ENCODE results near the gene IDS. TPM values are rescaled to one million over a fixed set of nuclear protein-coding genes. Genes with fewer than 3 reads are reported as not detected.

Gene IDS
- total RNA-seq, 1 experiment from 2014 or later, result 78.7 TPM

GRCh38 chrX:149471397-149471796 lies 33.7 kb downstream of the IDS start:
- in situ Hi-C loops (cut with HindIII; ENCODE audit: low pct_unique_long_range_greater_than_20kb, low sequenced_read_pairs) (no loop called here), intact Hi-C loops (cut with micrococcal nuclease; ENCODE audit: unreplicated experiment) (loop anchor here (5.0 kb wide), 2 partner anchors 184 to 1424 kb away; no protein-coding TSS in a partner anchor)
- no peak overlapping the region for H3K27ac ChIP-seq (ENCODE audit: low read length)
- no peak for DNase-seq (ENCODE audit: low read depth, low spot score)
- BruUV-seq (replicated peaks), result no TSS peak
- H3K4me3 ChIP-seq (ENCODE audit: low read depth in 2 of 2, low read length in 2 of 2), result no peak overlapping the region
- ChIA-PET POLR2A (no interaction called here), CTCF (no interaction called here)
- no peaks in the 10 kb centered on the region for H3K4me1 ChIP-seq (ENCODE audit: control insufficient read depth, insufficient read depth, low read length)
- H3K9me3 ChIP-seq (ENCODE audit: control insufficient read depth, insufficient read depth, low read depth, low read length), result no peaks in the 10 kb centered on the region
- H3K36me3 ChIP-seq (ENCODE audit: control insufficient read depth, insufficient read depth, low read length), result no peaks in the 10 kb centered on the region
- ATAC-seq, result no peak
- TF ChIP-seq REST (IDR thresholded peaks at IDR 0.05; ENCODE audit: insufficient read depth in 1 of 2, low read depth in 2 of 2, low read length in 1 of 2) (no peak), TCF7L2 (IDR thresholded peaks at IDR 0.05; ENCODE audit: low read depth, low read length) (no peak), SIN3A (IDR thresholded peaks at IDR 0.05; ENCODE audit: borderline replicate concordance, insufficient read depth, low read depth, low read length) (no peak), POLR2AphosphoS5 (IDR thresholded peaks at IDR 0.05; ENCODE audit: low read depth, low read length) (no peak), CTCF (IDR thresholded peaks at IDR 0.05) (no peak)
- H3K27me3 ChIP-seq (ENCODE audit: control insufficient read depth, insufficient read depth, low read length), result 0 out of 2 replicates have a peak, but pooled peaks cover 2% of the 10 kb centered on the region

- H3K4me3 ChIP-seq (ENCODE audit: low read depth in 2 of 2, low read length in 2 of 2), result no peak overlapping the region
- H3K27me3 ChIP-seq (ENCODE audit: control insufficient read depth, insufficient read depth, low read length), result 0 out of 2 replicates have a peak, but pooled peaks cover 2% of the 10 kb centered on the region
- POLR2A ChIA-PET, result no interaction called here
- intact Hi-C loops (cut with micrococcal nuclease; ENCODE audit: unreplicated experiment) (loop anchor here (5.0 kb wide), 2 partner anchors 184 to 1424 kb away; no protein-coding TSS in a partner anchor), in situ Hi-C loops (cut with HindIII; ENCODE audit: low pct_unique_long_range_greater_than_20kb, low sequenced_read_pairs) (no loop called here)
- DNase-seq (ENCODE audit: low read depth, low spot score) (peak; percentile 39), ATAC-seq (peak; percentile 97)
- CTCF ChIA-PET, result interaction anchor here (0.7 kb wide), 1 partner anchor 1424 kb away, joined by 3 read pairs; no protein-coding TSS in a partner anchor
- TF ChIP-seq TCF7L2 (IDR thresholded peaks at IDR 0.05; ENCODE audit: low read depth, low read length) (no peak), CTCF (IDR thresholded peaks at IDR 0.05) (peak; percentile 91)
- H3K27ac ChIP-seq (ENCODE audit: low read length), result no peak overlapping the region
- no peaks in the 10 kb centered on the region for H3K36me3 ChIP-seq (ENCODE audit: control insufficient read depth, insufficient read depth, low read length)
- no TSS peak for BruUV-seq (replicated peaks)
- no peaks in the 10 kb centered on the region for H3K4me1 ChIP-seq (ENCODE audit: control insufficient read depth, insufficient read depth, low read length)
- no peaks in the 10 kb centered on the region for H3K9me3 ChIP-seq (ENCODE audit: control insufficient read depth, insufficient read depth, low read depth, low read length)
Observed at GRCh38 chrX:149470955-149471354, 34.2 kb downstream of the IDS start.

Data from Panc1 (cell line).